ENCODE results near the gene DEPDC1B.
A peak's percentile ranks its signal among the peaks of the same experiment; 100 is the strongest.
"Not testable (repeated sequence)": the region's sequence is repeated elsewhere in the genome, so short reads cannot be mapped to it uniquely, and the experiment has no call there.

Gene DEPDC1B

GRCh38 chr5:60685028-60685427, 14.9 kb downstream of the DEPDC1B start:
- Histone ChIP-seq H4K20me1 (ENCODE audit: insufficient read depth, low read length) (peaks cover 21% of the 10 kb centered on the region), H2AFZ (ENCODE audit: low read depth, low read length) (no peak overlapping the region), H3K27me3 (ENCODE audit: insufficient read depth, low read length, poor library complexity) (no peaks in the 10 kb centered on the region), H3K9me3 (ENCODE audit: insufficient read depth, low read length, severe bottlenecking) (no peaks in the 10 kb centered on the region), H3K79me2 (ENCODE audit: insufficient read depth, low read length) (peaks cover 94% of the 10 kb centered on the region), H3K9ac (ENCODE audit: low read depth, low read length) (no peak overlapping the region), H3K36me3 (ENCODE audit: insufficient read depth, low read length) (peaks cover 44% of the 10 kb centered on the region), H3K4me3 (ENCODE audit: low read depth in 1 of 2, low read length in 2 of 2) (no peak overlapping the region), H3K27ac (ENCODE audit: low read length) (no peak overlapping the region), H3K4me1 (ENCODE audit: insufficient read depth, low read length) (no peaks in the 10 kb centered on the region), H3K4me2 (ENCODE audit: insufficient read depth, low read length) (no peak overlapping the region)
- no peak for DNase-seq
- ATAC-seq (ENCODE audit: insufficient read depth, low read depth): no peak
- no peak for TF ChIP-seq EZH2 (IDR thresholded peaks at IDR 0.05; ENCODE audit: borderline replicate concordance, low read depth, low read length, severe bottlenecking)
- no peak for TF ChIP-seq CTCF (IDR thresholded peaks at IDR 0.05; ENCODE audit: borderline replicate concordance, extremely low read depth, low read length, poor library complexity, severe bottlenecking)

DNA sequence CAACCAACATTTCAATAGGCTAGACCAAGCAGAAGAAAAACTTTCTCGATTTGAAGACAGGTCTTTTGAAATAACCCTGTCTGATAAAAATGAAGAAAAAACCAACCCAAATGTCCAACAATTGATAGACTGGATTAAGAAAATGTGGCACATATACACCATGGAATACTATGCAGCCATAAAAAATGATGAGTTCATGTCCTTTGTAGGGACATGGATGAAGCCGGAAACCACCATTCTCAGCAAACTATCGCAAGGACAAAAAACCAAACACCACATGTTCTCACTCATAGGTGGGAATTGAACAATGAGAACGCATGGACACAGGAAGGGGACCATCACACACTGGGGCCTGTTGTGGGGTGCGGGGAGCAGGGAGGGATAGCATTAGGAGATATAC, 18.0 kb downstream of the DEPDC1B start:
- H3K79me2 ChIP-seq (ENCODE audit: insufficient read depth, low read length): peaks cover 92% of the 10 kb centered on the region

DNA sequence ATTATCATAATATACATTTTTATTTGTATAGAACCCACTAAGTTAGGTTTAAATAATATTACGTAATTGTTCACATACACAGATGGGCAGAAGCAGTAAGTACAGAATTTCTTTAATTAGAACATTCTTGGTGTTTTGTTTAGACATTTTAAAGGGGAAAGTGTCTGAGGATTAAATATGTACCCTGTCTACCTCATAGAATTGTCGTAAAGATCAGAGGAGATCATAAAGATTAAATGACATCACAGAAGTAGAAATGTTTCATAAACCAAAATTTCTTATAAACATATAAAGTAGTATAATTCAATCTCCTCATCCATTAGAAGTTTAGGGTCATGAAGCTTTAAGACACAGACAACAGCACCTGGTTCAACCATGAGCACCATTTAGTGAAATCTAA, 20.1 kb downstream of the DEPDC1B start:
- no peak for ATAC-seq (ENCODE audit: insufficient read depth, low read depth)
- Histone ChIP-seq H3K27ac (ENCODE audit: low read length) (no peak overlapping the region), H3K9me3 (ENCODE audit: insufficient read depth, low read length, severe bottlenecking) (no peaks in the 10 kb centered on the region), H3K4me1 (ENCODE audit: insufficient read depth, low read length) (no peaks in the 10 kb centered on the region), H3K4me3 (ENCODE audit: low read depth in 1 of 2, low read length in 2 of 2) (no peak overlapping the region), H3K9ac (ENCODE audit: low read depth, low read length) (no peak overlapping the region), H3K4me2 (ENCODE audit: insufficient read depth, low read length) (no peak overlapping the region), H3K27me3 (ENCODE audit: insufficient read depth, low read length, poor library complexity) (no peaks in the 10 kb centered on the region), H2AFZ (ENCODE audit: low read depth, low read length) (no peak overlapping the region), H3K79me2 (ENCODE audit: insufficient read depth, low read length) (peaks cover 86% of the 10 kb centered on the region), H3K36me3 (ENCODE audit: insufficient read depth, low read length) (peaks cover 25% of the 10 kb centered on the region), H4K20me1 (ENCODE audit: insufficient read depth, low read length) (peaks cover 16% of the 10 kb centered on the region)
- no peak for TF ChIP-seq EZH2 (IDR thresholded peaks at IDR 0.05; ENCODE audit: borderline replicate concordance, low read depth, low read length, severe bottlenecking)
- TF ChIP-seq CTCF (IDR thresholded peaks at IDR 0.05; ENCODE audit: borderline replicate concordance, extremely low read depth, low read length, poor library complexity, severe bottlenecking): no peak
- no peak for DNase-seq

More for the DNA sequence above, 18.0 kb downstream of the DEPDC1B start:
- not testable (repeated sequence) for H3K4me1 ChIP-seq (ENCODE audit: insufficient read depth, low read length); H3K9ac ChIP-seq (ENCODE audit: low read depth, low read length); H3K27ac ChIP-seq (ENCODE audit: low read length); H3K27me3 ChIP-seq (ENCODE audit: insufficient read depth, low read length, poor library complexity); H3K4me2 ChIP-seq (ENCODE audit: insufficient read depth, low read length); H3K4me3 ChIP-seq (ENCODE audit: low read depth in 1 of 2, low read length in 2 of 2); DNase-seq; H3K9me3 ChIP-seq (ENCODE audit: insufficient read depth, low read length, severe bottlenecking); ATAC-seq (ENCODE audit: insufficient read depth, low read depth); H2AFZ ChIP-seq (ENCODE audit: low read depth, low read length); H4K20me1 ChIP-seq (ENCODE audit: insufficient read depth, low read length)
- peaks cover 46% of the 10 kb centered on the region for H3K36me3 ChIP-seq (ENCODE audit: insufficient read depth, low read length)

GRCh38 chr5:60677850-60678664, 21.9 kb downstream of the DEPDC1B start:
- H4K20me1 ChIP-seq (ENCODE audit: insufficient read depth, low read length): peaks cover 29% of the 10 kb centered on the region
- peak; percentile 47; the same call in 2 of the 3 replicates for ATAC-seq (ENCODE audit: insufficient read depth, low read depth)
- H3K4me3 ChIP-seq (ENCODE audit: low read depth in 1 of 2, low read length in 2 of 2): no peak overlapping the region
- no peak overlapping the region for H2AFZ ChIP-seq (ENCODE audit: low read depth, low read length)
- no peak overlapping the region for H3K27ac ChIP-seq (ENCODE audit: low read length)
- no peak for DNase-seq
- H3K4me2 ChIP-seq (ENCODE audit: insufficient read depth, low read length): no peak overlapping the region
- H3K4me1 ChIP-seq (ENCODE audit: insufficient read depth, low read length): no peaks in the 10 kb centered on the region
- no peaks in the 10 kb centered on the region for H3K9me3 ChIP-seq (ENCODE audit: insufficient read depth, low read length, severe bottlenecking)
- no peak overlapping the region for H3K9ac ChIP-seq (ENCODE audit: low read depth, low read length)
- no peaks in the 10 kb centered on the region for H3K27me3 ChIP-seq (ENCODE audit: insufficient read depth, low read length, poor library complexity)
- TF ChIP-seq EZH2 (IDR thresholded peaks at IDR 0.05; ENCODE audit: borderline replicate concordance, low read depth, low read length, severe bottlenecking) (no peak), CTCF (IDR thresholded peaks at IDR 0.05; ENCODE audit: borderline replicate concordance, extremely low read depth, low read length, poor library complexity, severe bottlenecking) (peak; percentile 55)
- H3K36me3 ChIP-seq (ENCODE audit: insufficient read depth, low read length): peaks cover 19% of the 10 kb centered on the region
- peaks cover 88% of the 10 kb centered on the region for H3K79me2 ChIP-seq (ENCODE audit: insufficient read depth, low read length)

All from DND-41 (cell line).